ENCODE measurements around the gene NEK10. TPM values are rescaled to one million over a fixed set of nuclear protein-coding genes. Genes with fewer than 3 reads are reported as not detected.

The NEK10 gene
- total RNA-seq, 1 donor from 2014 or later: 3.3 TPM

DNA sequence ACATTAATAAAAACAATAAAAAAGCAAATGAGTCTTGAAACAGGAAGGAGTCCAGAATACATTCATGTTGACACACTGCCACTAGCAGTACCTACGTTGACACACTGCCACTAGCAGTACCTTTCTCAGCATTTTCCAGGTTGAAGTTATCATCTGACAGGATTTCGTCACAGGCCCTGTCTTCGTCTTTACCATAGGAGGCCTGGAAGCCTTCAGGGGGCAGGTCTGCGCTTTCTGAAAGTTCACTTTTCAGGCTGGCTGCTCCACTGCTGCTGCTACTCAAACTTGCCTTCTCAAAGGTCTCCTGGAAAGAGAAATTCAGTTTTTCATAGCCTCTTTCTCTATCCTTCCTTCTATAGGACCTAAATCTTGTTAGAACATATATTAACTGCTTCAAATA, 194.7 kb downstream of the NEK10 start:
- H3K9me3 Mint-ChIP-seq (ENCODE audit: low read depth): no peaks in the 10 kb centered on the region
- no peaks in the 10 kb centered on the region for H3K27me3 Mint-ChIP-seq
- TF ChIP-seq, protein P1, sequence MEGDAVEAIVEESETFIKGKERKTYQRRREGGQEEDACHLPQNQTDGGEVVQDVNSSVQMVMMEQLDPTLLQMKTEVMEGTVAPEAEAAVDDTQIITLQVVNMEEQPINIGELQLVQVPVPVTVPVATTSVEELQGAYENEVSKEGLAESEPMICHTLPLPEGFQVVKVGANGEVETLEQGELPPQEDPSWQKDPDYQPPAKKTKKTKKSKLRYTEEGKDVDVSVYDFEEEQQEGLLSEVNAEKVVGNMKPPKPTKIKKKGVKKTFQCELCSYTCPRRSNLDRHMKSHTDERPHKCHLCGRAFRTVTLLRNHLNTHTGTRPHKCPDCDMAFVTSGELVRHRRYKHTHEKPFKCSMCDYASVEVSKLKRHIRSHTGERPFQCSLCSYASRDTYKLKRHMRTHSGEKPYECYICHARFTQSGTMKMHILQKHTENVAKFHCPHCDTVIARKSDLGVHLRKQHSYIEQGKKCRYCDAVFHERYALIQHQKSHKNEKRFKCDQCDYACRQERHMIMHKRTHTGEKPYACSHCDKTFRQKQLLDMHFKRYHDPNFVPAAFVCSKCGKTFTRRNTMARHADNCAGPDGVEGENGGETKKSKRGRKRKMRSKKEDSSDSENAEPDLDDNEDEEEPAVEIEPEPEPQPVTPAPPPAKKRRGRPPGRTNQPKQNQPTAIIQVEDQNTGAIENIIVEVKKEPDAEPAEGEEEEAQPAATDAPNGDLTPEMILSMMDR (IDR thresholded peaks at IDR 0.05; ENCODE audit: unreplicated experiment): no peak
- H3K4me1 Mint-ChIP-seq (ENCODE audit: low read depth): no peaks in the 10 kb centered on the region
- no peak for DNase-seq (ENCODE audit: low spot score, unreplicated experiment)
- H3K4me3 Mint-ChIP-seq (ENCODE audit: low read depth): no peak overlapping the region
- no peaks in the 10 kb centered on the region for H3K36me3 Mint-ChIP-seq (ENCODE audit: insufficient read depth)
- no peak overlapping the region for H3K27ac Mint-ChIP-seq

DNA sequence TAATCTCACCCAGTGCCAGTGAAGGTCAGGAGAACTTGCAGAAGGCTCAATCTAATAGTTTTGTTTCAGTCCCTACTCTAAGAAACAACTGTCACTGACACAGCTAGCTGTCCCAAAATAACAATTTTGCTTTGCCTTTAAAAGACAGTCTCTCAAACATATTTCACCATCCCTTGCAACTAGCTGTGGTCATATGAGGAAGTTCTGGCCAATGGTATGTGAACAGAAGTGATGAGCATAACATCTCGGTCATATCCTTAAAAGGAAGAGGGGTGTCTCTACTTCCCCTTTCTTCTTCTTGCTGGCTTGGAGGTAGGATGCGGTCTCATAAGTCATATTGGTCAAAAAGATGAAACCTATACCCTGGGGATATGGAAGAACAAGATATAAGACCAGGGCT, 198.1 kb downstream of the NEK10 start:
- H3K4me1 Mint-ChIP-seq (ENCODE audit: low read depth): no peaks in the 10 kb centered on the region
- H3K4me3 Mint-ChIP-seq (ENCODE audit: low read depth): no peak overlapping the region
- TF ChIP-seq, protein P1 (IDR thresholded peaks at IDR 0.05; ENCODE audit: unreplicated experiment): no peak
- H3K27ac Mint-ChIP-seq: no peak overlapping the region
- H3K9me3 Mint-ChIP-seq (ENCODE audit: low read depth): no peaks in the 10 kb centered on the region
- no peak for DNase-seq (ENCODE audit: low spot score, unreplicated experiment)
- no peaks in the 10 kb centered on the region for H3K27me3 Mint-ChIP-seq
- no peaks in the 10 kb centered on the region for H3K36me3 Mint-ChIP-seq (ENCODE audit: insufficient read depth)

DNA sequence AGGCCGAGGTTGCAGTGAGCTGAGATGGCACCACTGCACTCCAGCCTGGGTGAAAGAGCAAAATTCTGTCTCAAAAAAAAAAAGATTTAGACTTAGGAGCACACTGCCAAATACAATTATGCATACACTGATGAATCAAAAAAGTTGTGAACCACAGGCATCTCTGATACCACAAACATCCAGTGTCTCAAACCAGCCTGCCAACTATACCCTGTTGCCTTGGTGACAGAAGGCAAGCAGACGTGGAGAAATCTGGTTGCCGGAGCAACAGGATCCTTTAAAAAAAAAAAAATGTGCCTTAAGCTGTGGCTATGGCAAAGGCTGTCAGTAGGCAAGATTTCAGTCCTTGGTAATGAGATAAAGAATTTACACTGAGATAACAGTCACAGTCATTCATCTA, 202.3 kb downstream of the NEK10 start:
- H3K4me1 Mint-ChIP-seq (ENCODE audit: low read depth): no peaks in the 10 kb centered on the region
- DNase-seq (ENCODE audit: low spot score, unreplicated experiment): no peak
- H3K27me3 Mint-ChIP-seq: no peaks in the 10 kb centered on the region
- no peaks in the 10 kb centered on the region for H3K9me3 Mint-ChIP-seq (ENCODE audit: low read depth)
- H3K36me3 Mint-ChIP-seq (ENCODE audit: insufficient read depth): no peaks in the 10 kb centered on the region
- TF ChIP-seq, protein P1 (IDR thresholded peaks at IDR 0.05; ENCODE audit: unreplicated experiment): no peak
- no peak overlapping the region for H3K27ac Mint-ChIP-seq
- no peak overlapping the region for H3K4me3 Mint-ChIP-seq (ENCODE audit: low read depth)

DNA sequence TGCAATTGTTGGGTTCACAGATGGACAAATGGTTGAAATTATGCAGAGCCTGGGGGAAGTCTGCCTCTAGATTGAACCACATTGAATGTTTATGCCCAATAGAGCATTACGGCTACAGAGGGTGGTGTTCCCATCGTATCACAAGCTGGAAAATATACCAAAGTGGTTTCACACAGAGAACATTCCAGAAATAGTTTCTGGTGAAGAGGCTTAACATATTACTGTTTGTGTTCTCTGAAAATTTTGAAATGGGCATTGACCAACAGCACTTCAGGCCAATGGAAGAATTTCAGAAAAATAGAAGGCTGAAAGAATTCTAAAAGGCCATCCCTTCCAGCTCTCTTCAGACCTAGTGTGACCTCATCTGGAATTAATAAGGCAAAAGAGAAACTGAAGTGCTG, 203.9 kb downstream of the NEK10 start:
- Mint-ChIP-seq H3K27ac (no peak overlapping the region), H3K27me3 (no peaks in the 10 kb centered on the region), H3K4me1 (ENCODE audit: low read depth) (no peaks in the 10 kb centered on the region), H3K4me3 (ENCODE audit: low read depth) (no peak overlapping the region), H3K36me3 (ENCODE audit: insufficient read depth) (no peaks in the 10 kb centered on the region), H3K9me3 (ENCODE audit: low read depth) (no peaks in the 10 kb centered on the region)
- DNase-seq (ENCODE audit: low spot score, unreplicated experiment): no peak
- TF ChIP-seq, protein P1 (IDR thresholded peaks at IDR 0.05; ENCODE audit: unreplicated experiment): no peak

DNA sequence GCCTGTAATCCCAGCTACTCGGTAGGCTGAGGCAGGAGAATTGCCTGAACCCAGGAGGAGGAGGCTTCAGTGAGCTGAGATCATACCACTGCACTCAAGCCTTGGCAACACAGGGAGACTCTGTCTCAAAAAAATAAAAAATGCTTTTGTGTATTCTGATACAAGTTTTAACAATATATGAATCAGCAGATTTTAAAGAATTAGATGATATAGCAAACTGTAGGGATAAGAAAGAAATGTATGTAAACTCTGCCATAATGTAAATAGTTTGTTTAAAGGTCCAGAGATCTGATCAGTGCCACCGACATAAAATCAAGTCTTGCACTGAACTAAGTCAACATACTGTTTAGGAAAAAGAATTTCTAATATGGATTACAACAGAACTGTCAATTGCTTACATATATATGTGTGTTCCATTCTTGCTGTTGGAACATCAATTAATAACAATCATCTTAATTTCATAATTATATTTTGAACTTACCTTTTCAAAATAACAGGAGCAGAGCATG, 208.3 kb downstream of the NEK10 start:
- TF ChIP-seq, protein P1 (IDR thresholded peaks at IDR 0.05; ENCODE audit: unreplicated experiment): no peak
- DNase-seq (ENCODE audit: low spot score, unreplicated experiment): no peak
- Mint-ChIP-seq H3K4me3 (ENCODE audit: low read depth) (no peak overlapping the region), H3K27me3 (no peaks in the 10 kb centered on the region), H3K27ac (no peak overlapping the region), H3K9me3 (ENCODE audit: low read depth) (peaks cover 6% of the 10 kb centered on the region), H3K4me1 (ENCODE audit: low read depth) (no peaks in the 10 kb centered on the region), H3K36me3 (ENCODE audit: insufficient read depth) (no peaks in the 10 kb centered on the region)

Measured in progenitor cell of endocrine pancreas (in vitro differentiated cells).